ENCODE results near the gene BAHCC1.
A peak's percentile ranks its signal among the peaks of the same experiment; 100 is the strongest.

BAHCC1 gene

DNA sequence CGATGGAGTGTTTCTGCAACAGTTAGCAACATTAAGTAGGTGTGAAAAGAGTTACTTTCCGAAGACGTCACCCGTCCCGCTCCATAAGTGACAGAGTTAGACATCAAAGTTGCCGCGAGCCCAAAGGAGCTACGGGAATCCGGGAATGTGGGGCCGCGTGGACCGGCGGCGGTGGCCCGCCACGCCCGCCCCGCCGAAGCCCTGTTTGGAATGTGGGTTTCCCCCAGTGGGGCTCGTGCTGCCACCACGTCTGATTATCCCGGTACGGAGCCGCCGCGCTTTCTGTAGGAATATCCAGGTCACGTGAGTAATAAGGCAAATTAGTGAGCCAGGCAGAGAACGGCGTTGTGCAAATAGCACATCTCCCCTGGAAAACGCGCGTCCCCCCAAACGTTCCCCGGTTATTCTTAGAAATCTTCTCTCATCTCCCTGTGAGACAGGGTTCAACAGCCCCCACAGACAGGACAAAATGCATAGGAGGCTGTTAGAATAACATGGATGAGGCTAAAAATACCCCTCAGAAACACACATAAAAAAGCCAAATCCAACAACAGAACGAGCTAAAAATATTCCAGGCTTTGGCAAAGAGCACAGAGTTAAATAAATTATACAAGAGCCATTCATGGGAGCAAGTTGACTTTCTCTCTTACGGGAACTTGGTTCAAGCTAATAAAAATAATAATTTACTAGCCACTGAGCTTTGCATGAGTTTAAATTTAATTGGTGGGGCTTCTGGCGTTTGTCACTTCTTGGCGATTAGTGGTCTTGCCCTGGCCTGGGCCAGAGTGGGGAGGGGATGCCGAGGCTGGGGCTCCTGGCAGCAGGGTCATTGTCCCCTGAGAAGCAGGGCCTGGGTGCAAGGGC, 8.6 kb downstream of the BAHCC1 start:
- intact Hi-C loops (cut with DNase I): loop anchor here (5.0 kb wide), 1 partner anchor 78 kb away; no protein-coding TSS in a partner anchor

DNA sequence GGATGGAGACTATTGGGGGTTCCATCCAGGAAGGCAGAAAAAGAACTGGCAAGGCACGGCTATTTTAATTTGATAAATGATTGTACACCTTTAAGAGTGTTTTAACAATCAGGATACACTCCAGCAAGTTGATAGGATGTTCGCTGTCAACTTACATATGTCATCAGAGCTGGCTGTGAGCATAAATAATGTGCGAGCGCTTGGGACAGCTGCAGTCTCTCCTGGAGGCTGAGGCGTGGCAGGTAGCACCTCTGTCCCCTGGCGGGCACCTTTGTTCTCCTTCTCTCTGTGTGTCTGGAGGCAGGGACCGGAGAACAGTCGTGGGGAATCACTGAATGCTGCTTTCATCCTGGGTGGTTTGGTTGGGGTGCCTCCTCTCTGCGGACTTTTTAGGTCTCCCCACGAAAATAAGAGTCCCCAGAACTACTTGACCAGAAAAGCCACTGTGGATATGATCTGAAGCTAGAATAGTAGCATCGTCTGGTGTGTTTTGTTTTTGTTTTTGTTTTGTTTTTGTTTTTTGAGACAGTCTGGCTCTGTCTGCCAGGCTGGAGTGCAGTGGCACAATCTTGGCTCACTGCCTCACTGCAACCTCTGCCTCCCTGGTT, 9.4 kb downstream of the BAHCC1 start:
- intact Hi-C loops (cut with DNase I): loop anchor here (5.0 kb wide), 1 partner anchor 78 kb away; no protein-coding TSS in a partner anchor
- no peak for DNase-seq

More for the DNA sequence above, 8.6 kb downstream of the BAHCC1 start:
- DNase-seq: peak in 11 of 42 donors; percentile 13 to 69 (median 52)

DNA sequence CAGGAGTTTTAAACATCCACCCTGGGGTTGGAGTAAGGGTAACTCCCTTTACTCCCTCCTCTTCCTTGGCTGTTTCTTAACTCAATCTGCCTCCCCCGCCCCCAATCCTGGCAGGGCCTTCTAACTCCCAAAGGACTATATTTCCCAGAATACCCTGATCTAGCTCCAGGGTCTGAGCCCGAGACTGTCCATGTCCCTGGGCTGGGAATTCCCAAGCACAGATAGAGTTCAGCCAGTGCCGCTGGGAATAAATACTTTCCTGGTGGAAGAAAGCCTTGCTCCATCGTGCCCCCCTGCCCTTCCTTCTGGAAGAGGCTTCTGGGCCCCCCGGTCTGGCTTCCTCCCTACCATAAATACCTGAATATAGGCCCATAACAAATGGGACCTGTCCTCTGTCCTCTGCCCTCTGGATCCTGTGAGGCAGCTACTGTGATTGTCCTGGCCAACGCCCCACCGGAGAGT, 10.2 kb downstream of the BAHCC1 start:
- intact Hi-C loops (cut with DNase I): no loop called here
- DNase-seq: peak in 2 of 42 donors; percentile 26 to 52

DNA sequence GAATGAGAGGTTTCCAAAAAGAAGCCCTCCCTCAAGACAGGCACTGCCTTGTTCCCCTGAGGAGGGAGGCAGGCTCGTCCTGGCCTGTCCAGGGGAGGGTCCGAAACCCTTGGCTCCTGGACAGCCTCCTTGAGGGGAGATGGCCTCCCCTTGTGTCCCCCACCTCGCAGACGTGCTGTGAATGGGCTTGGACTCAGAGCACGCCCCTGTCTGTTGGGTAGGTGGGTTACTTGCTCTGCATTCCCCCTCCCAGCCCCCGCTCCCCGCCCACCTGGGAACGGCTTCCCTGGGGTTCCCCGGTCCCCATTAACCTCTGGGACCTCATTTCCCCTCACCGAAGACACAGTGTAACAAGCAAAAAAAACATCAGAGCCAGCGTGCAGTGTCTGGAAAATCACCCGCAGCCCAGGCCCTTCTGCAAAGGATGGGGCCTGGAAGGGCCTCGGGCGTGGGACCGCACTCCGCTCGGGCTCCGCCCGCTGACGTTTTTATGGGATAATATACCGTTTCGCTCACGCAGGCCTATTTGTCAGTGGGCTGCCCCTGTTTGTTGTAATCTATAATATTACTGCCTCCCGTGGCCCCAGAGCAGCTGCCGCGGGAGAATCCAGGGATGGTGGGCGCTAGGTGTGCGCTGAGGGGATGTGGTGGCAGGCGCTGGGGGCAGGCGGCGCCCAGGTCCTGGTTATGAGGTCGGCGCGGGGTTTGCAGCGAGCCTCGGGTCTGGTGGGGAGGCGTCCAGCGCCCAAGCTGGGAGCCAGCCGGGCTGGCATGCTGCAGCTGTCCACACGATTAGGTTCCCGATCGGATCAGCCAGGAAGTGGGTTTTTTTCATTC, 11.1 kb downstream of the BAHCC1 start:
- intact Hi-C loops (cut with DNase I): no loop called here

DNA sequence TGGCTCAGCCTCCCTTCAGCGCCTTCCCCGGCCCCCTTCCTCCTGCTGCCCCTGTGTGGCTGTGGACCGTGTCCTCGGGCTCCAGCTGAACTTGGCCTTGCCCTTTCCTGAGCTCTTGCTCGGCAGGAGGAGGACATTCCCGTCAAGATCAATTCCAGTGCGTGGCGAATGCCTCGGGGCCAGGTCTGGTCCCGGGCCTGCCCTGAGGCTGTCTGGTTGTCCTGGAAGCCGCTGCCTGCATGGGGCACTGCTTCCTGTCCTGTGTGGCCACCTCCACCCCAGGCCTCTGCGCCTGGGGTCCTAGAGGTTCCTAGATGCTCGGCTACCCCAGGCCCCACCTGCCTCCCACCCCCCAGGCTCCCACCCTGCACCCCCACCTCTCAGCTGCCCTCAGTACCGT, 12.8 kb downstream of the BAHCC1 start:
- DNase-seq: no peak
- intact Hi-C loops (cut with DNase I): no loop called here

More for the DNA sequence above, 11.1 kb downstream of the BAHCC1 start:
- DNase-seq: no peak

DNA sequence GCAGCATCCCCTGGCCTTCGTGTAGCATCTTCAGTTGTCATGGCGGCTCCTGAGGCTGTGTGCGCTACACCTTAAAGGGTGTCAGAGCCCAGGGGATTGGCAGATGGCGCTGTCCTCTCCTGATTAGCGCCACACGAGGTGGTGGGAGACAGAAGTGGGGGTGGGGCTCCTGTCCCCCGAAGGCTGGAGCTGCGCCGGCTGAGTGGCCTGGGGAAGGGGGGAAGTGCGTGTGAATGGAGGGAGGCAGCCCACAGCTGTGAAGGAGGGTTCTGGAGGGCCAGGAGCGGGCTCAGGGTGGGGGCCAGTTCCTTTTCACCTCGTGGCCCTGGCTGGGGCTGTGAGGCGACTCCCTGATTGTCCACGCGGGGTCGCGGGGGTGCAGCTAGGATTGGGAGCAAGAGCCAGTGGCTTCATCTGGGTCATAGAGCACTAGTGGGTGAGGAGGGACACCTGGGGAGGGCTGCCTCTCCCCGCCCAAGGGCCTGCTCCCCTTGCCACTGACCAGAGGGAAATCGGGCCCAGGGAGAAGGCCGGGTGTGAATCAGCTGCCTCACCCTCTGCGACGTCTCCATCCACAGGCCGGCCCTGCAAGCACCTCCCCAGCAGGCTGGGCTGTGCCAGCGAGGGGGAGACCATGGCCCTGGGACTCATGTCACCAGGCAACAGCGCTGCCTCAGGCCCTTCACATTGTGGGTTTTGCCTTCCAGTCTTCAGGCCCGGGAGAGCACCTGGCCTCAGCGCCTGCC, 14.1 kb downstream of the BAHCC1 start:
- DNase-seq: no peak
- intact Hi-C loops (cut with DNase I): no loop called here

DNA sequence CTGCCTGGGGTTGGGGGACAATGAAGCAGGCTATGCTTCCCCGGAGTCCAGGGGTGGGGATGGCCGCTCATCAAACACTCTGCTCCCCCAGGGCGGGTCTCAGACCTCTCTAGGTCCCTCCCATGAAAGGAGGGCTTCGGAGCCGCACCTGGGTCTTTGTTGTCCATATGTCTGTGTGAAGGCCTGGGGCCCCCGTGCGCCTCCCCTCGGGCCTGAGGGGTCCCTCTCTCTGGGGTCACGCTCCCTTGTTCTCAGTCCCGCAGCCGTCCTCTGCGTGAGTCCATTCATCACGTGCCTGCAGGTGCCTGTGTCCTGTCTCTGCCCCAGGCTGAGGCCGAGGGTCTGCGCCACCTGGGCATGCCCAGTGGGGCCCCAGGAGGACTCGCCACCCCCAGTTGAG, 15.6 kb downstream of the BAHCC1 start:
- no peak for DNase-seq
- intact Hi-C loops (cut with DNase I): no loop called here

DNA sequence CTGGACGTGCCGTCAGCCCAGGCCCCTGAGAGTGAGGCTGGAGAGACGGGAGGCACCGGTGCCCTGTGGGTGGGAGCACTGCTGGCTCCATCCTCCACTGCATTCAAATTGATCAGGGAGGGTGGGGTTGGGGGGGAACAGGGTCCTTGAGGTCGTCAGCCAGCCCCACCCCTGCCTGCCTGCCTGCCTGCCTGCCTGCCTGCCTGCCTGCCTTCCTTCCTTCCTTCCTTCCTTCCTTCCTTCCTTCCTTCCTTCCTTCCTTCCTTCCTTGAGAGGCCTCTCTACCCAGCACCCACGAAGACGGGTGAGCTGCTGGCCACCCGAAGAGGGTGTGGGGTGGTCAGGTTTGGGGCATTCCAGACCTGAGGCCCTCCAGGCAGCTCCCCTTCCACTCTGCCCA, 16.0 kb downstream of the BAHCC1 start:
- intact Hi-C loops (cut with DNase I): no loop called here
- no peak for DNase-seq

DNA sequence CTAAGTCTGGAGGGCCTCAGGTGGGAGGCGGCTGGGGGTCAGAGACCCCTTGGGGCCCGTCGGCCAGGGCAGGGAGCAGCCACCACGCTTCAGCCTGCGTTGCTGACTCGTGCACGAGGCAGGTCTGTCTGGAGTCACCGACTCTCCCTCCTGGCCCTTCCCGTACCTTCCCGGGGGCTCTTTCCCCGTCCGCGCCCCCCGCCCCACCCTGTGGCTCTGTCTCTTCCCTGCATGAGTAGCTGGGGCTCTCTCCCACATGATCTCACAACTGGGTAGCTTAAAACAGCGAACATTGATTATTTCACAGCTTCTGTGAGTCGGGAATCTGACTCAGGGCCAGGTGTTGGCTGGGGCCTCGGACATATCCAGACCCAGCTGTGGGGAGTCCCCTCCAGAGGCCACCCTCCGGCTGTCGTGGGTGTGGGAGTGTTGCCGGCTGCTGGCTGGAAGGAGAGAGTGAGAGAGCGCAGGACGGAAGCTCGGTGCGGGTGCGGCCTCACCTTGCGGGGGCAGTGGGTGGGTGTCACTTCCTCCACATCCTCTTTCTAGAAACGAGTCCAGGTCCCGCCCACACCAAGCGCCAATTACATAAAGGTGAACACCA, 17.3 kb downstream of the BAHCC1 start:
- DNase-seq: peak in 1 of 42 donors; percentile 47
- intact Hi-C loops (cut with DNase I): no loop called here

DNA sequence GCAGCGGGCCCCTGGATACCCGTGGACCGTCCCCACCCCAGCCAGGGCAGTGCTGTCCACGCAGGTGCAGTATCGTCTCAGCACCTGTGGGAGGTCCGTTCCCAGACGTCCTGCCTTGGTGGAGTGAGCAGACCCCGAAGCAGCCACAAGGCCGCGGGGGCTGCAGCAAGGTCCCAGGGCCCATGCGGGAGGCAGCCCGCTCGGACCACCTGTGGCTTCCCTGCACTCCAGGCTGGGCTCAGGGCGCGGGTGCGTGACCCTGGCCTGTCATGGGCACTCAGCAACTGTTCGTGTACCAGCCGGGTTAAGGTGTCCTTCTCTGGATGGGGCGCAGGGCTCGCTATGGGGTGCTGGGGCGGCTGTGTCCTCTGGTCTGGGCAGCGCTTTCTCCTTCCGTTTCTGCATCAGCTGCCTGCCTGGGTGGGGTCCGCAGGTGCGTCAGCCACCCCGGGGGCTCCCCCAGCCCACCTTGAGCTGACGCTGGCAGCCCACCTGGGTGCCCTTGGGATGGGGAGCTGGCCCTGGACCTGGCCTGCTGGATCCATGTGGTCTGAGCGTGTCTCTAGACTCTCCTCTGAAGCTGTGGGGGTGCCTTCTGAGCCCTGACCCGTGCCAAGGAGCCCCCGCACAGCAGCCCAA, 18.4 kb downstream of the BAHCC1 start:
- intact Hi-C loops (cut with DNase I): no loop called here
- DNase-seq: no peak

DNA sequence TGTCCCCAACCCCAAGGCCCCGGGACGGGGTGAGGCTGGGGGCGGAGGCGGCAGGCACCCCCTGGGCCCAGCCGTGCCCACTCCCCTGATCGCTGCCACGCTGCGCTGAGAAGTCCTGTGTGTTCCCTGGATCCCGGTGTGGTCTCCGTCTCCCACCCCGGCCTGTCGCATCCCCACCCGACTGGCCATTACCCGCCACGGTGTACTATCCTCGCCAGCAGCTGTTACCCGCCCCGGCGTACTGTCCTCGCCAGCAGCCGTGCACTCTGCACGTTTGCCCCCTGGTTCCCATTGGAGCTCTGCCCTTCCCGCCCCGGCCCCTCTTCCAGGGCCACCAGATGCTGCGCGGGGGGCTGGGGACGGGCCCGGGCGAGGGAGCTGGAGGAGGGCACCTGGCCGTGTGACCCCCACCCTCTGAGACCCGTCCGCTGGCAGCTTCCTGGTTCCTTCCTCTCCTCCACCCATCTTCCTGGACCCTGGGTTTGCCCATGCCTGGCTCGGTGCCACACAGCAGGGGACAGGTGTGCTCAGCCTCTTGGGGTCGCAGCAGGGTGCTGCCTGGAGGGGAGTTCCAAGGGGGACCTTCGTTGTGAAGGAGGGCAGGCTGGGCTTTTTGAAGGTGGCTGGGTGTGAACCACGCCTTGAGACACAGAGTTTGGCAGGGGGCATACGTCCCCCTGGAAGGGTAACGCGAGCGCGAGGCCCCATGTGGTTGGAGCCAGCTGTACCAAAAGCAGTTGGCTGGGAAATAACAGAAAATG, 19.7 kb downstream of the BAHCC1 start:
- intact Hi-C loops (cut with DNase I): no loop called here
- DNase-seq: no peak

DNA sequence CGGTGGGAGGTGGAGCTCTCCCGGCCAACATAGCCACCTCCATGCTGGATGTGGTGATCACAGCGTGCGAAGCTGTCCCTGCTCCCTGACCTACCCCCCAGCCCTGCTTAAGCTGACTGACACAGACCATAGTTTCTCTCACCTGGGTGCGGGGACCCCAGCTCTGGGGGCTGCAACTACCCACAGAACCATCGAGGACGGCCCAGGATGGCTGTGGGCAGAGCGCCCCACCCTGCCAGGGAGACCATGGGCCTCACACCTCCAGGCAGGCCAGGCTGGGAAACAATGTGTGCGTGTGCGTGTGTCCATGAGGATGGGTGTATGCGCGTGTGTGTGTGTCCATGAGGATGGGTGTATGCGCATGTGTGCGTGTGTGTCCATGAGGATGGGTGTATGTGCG, 20.4 kb downstream of the BAHCC1 start:
- intact Hi-C loops (cut with DNase I): no loop called here
- no peak for DNase-seq

DNA sequence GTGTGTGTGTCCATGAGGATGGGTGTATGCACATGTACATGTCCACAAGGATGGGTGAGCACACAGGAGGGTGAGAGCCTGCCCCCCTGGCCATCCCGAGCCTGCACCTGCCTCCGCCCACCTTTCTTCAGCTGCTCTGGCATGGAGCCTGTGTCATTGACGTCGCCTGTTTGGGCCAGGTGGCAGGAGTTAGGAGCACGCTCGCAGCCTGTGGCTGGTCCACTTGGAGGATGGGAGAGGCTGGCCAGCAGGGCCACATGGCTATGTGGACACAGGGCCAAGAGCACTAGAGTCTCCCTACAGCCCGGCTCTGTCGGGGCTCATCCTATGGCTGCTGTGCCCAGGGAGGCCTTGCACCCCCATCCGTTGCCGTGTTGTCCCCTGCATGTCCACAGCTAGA, 21.4 kb downstream of the BAHCC1 start:
- DNase-seq: no peak
- intact Hi-C loops (cut with DNase I): no loop called here

DNA sequence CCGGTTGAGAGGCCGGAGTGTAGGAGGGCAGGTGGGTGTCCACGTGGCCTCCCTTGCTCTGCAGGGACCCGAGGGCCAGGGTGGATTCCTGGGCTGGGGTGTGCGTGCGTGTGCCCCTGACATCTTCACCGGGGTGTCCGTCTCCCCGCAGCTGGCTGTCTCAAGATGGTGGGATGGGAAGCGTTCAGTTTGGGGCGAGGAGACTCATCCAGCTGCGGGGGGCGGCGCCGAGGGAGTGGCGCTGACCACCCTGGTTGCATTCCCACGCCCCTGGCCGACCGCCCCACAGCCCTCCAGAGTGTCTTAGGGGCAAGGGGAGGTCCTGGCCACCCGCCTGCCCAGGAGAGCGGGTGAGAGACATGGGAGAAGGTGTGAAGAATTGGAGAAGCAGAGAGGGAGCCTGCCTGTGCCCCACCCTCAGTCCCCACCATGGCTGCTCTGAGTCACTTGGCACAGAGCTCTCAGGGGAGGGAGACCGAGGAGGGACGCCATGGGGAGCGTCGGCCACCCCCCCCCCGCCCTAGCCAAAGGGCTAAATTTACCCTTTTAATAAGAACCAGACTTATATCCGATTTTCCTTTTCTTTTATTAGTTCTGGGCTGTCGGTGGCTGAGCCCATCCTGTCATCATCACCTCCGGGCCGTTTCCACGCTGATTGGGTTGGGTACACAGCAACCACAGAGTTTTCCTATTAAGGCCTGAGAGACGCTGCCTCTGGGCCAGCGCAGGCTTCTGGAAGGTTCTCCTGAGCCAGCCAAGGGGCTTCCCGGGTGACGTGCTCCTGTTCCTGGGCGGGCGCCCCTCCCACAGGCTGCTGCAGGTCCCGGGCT, 22.0 kb downstream of the BAHCC1 start:
- intact Hi-C loops (cut with DNase I): no loop called here

DNA sequence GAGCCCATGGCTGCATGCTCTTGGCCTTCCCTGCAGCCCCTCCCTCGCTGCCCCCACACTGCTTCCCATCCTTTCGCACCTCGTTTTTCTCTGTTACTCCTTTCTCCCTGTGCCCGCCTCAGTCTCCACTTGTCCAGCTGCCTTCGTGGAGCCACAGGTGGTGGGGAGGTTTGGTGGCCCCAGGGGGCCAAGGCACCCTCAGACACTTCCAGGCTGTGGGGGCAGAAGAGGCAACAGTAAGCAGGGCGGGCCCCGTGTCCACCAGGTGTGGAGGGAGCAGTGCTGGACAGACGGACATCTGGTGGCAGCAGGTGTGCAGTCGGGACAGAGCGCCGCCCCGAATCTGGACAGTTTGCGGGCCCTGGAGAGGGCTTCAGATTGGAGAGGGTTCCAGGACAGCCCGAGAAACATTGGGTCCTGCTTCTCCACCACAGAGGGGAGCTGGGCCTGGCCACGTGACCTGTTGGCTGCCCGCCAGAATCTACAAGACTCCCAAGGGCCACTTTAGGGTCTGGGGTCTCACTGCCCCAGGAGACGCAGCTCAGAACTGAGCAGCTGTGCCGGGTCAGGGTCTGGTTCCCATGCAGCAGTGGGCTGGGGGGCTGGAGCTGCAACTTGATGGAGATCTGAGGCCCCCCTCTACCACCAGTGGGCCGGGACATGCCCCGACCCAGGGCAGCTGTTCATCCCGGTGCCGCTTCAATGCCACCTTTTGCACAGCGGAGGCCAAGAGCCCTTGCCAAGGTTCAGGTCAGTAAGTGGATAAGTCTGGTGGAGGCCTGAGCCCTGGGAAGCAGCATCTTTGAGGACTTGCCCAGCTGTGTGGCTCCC, 22.8 kb downstream of the BAHCC1 start:
- no peak for DNase-seq
- intact Hi-C loops (cut with DNase I): no loop called here

More for the DNA sequence above, 22.0 kb downstream of the BAHCC1 start:
- DNase-seq: no peak

Measured in head of caudate nucleus (tissue), 42 donors.